HK-2 (cell line): Measurements from ENCODE around the gene MAML3.

Experiments used
- DNase-seq: peaks from one replicate; pipeline ENCODE4 v3.0.0-alpha.2; 2018; ENCODE audit not compliant: unreplicated experiment

MAML3 gene

DNA sequence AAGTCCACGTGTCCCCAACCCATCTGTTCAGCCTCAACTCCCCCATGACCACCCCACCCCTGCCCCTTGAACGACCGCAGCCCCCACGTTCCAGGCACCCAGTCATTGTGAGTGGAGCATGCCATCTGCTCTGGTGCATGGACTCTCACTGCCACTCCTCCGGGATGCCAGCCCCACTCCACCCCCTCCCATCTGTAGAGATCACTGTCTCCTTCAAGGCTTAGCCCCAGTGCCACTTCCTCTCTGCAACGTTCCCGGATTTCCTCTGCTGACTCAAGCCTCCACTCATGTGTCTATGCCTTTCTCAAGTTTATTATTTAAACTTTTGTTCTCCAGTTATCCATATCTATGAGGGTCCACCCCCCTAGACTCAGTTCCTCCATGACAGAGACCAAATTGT, 54.0 kb downstream of the MAML3 start:
- no peak for DNase-seq

GRCh38 chr4:140098455-140099160, 55.4 kb downstream of the MAML3 start:
- DNase-seq, result no peak

DNA sequence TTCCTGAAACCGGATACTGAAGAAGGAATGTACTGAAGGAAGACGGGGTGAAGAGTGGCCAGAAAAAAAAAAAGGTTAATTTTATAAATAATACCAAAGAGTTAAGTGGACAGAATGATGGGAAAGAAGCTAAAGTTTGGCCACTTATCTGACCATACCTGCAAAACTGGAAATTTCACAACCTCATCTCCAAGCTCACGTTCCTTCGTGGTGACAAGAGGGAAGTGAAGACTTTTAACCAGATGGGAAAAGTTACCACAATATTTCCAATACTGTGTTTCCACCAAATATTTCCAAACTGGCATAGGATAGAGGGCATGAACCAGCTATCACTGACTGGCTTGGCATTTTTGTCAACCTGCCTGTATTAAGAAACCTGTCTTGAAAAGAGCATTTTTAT, 56.4 kb downstream of the MAML3 start:
- DNase-seq, result no peak

GRCh38 chr4:140096921-140097320, 57.1 kb downstream of the MAML3 start:
- DNase-seq, result no peak

- no peak for DNase-seq
Observed at GRCh38 chr4:140096483-140096861, 57.5 kb downstream of the MAML3 start.

- DNase-seq, result no peak
Observed at GRCh38 chr4:140095694-140096482, 58.1 kb downstream of the MAML3 start.

GRCh38 chr4:140094438-140095420, 59.3 kb downstream of the MAML3 start:
- no peak for DNase-seq

- DNase-seq, result no peak
Observed at GRCh38 chr4:140092094-140092851, 61.7 kb downstream of the MAML3 start.

GRCh38 chr4:140091305-140091704, 62.7 kb downstream of the MAML3 start:
- no peak for DNase-seq

- DNase-seq, result no peak
Observed at GRCh38 chr4:140090215-140090731, 63.7 kb downstream of the MAML3 start.

- no peak for DNase-seq
Observed at GRCh38 chr4:140089216-140089615, 64.8 kb downstream of the MAML3 start.

DNA sequence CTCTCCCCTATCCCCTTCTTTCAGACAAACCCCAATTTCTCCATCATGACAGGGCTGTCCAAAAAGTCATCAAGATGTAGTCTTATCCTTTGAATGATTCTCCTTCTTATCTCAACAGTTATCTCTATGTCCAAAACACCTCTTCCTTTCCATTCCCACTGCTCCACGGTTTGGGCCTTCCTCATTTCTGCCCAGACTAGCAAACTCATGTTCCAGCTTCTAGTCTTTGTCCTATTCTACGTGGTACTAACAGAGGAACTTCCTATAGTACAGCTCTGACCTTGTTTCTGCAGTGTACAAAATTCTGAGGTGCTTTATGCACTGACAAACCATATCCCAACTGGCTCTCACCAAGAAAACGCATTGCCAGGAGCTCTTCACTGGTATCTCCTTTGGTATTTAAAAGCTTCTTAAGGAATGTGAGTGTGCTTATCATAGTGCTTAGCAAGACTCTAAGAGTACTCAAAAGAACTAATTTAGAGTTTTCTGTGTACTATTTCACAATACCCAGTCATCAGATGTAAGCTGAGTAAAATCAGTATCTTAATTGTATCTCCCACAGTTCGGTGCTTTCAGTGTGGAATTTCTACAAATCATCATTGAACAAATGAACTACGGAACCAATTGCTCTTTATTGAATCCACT, 65.5 kb downstream of the MAML3 start:
- no peak for DNase-seq

GRCh38 chr4:140085881-140086280, 68.1 kb downstream of the MAML3 start:
- DNase-seq, result no peak

GRCh38 chr4:140085062-140085622, 68.8 kb downstream of the MAML3 start:
- no peak for DNase-seq

DNA sequence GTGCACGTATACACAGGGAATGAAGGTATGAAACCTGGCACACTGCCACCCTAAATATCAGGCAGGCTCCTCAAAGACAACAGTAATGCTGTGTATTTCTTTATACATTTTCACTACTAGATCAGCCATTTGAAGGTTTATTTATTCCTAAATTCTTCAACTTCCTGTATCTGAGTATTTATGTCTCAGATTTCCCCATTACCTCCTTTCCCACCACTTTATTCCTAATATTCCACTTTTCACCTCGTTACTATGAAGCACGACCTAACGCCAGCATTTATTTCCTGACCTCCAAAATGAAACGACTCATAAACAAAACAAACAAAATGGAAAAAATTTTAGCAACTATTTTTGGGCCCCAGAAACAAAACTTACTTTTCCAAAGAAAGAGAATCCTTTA, 69.6 kb downstream of the MAML3 start:
- no peak for DNase-seq

DNA sequence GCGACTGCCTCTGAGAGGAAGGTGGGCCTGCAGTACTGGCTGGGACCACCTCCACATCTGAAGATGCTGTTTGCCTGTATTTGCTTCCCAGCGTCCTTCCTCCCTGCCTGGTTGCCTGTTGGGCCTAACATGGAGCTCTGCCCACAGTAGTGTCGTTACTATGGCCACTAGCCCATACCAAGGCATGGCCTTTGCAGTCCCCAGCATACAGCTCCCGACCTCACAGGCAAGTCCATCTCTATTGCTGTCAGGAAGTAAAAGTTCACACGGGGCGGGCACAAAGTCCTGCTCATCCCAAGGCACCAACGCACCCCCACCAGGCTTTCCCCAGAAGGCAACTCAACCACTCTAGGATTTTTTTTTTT, 71.6 kb downstream of the MAML3 start:
- DNase-seq, result no peak

DNA sequence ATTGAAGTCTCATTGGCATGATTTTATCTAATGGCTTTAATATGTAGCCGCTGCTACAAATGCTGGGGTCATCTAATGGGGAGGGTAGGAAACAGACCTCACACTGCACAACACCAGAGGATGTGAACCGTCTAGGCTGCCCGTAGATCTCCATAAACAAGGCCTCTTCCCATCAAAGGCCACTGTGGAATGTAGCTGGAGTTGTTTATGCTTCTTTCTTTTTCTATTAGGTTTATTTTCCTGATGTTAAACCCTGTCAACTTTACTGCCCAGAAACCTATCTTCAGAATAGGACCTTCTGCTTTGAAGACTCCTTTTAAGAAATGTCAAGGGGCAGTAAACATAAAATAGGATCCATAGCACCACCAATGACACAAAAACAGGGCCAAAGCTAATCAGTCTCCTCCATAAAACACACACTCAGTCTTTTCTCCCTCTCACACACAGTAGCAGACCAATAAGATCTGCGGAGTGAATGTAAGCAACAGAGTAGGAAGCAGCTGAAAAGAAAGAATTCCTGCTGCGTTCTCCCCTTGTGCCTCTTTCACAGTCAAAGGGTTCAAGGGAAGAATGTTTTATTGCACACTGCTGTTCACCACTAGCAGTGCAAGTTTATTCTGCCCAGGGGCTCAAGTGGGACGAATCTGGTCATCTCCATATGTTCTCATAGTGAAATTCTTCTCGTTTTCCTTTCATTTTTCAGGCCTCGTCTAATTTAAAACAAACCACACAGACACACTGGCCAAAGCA, 72.2 kb downstream of the MAML3 start:
- no peak for DNase-seq

GRCh38 chr4:140080883-140081282, 73.1 kb downstream of the MAML3 start:
- DNase-seq, result no peak

DNA sequence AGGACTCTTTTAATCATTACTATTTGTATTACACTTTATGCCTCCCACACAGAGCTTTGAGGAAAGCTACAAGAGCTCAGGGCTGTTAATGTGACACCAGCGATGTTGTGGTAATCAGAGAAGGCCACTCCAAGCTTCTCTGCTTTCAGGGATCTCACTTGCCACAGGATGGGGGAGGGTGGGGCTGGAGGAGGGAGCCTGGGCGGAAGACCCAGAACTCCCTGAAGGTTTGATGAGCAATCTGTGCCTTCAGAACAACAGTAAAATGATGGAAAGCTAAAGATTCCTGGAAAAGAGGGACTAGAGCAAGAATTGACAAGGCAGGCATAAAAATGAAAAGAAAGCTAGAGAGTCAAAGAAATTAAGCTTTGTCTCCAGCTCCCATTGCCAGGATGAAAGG, 75.6 kb downstream of the MAML3 start:
- no peak for DNase-seq

DNA sequence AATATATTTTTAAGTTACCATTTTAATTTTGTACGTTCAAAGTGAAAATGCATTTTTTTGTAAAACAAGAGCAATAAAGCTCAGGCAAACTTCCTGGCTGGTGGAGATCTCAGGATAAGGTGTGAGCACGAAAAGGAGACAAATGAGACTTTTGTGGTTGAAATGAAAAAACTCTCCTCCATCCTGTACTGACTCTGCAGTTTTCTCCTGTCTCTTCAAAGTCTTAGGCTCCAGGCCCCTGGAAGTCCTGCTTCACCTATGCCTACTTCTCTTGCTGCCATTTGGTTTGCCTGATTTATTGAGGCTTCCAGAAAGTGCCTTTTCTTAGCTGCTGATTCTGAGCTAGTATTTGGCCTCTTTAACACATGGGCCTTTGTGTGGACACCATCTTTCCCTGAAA, 77.7 kb downstream of the MAML3 start:
- no peak for DNase-seq
